ENCODE results near the gene SMG1.
"Not testable (repeated sequence)": the region's sequence is repeated elsewhere in the genome, so short reads cannot be mapped to it uniquely, and the experiment has no call there.

The SMG1 gene

DNA sequence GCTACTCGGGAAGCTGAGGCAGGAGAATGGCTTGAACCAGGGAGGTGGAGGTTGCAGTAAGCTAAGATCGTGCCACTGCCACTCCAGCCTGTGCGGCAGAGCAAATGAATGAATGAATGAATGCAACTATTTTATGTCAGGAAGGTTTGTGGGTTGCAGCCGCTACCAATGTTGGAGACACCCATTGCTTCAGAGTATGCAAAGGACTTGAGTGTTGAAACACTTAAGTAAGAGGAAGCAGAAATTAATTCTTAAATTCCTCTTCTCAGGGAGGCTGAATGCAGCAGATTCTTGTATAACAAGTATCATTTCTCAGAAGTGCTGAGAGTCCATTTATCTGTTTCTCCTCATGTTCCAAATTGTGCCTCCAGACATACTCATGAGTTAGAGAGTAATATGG, 151.6 kb downstream of the SMG1 start:
- DNase-seq (ENCODE audit: low spot score): not testable (repeated sequence)
- in situ Hi-C loops (cut with MboI; ENCODE audit: low pct_unique_long_range_greater_than_20kb, low sequenced_read_pairs, unreplicated experiment): loop anchor here (25.0 kb wide), 1 partner anchor 1487 kb away; no protein-coding TSS in a partner anchor

- in situ Hi-C loops (cut with MboI; ENCODE audit: low pct_unique_long_range_greater_than_20kb, low sequenced_read_pairs, unreplicated experiment); DNase-seq (ENCODE audit: low spot score): not testable (repeated sequence)
These were observed 154.0 kb downstream of the SMG1 start for GRCh38 chr16:18772171-18772570.

DNA sequence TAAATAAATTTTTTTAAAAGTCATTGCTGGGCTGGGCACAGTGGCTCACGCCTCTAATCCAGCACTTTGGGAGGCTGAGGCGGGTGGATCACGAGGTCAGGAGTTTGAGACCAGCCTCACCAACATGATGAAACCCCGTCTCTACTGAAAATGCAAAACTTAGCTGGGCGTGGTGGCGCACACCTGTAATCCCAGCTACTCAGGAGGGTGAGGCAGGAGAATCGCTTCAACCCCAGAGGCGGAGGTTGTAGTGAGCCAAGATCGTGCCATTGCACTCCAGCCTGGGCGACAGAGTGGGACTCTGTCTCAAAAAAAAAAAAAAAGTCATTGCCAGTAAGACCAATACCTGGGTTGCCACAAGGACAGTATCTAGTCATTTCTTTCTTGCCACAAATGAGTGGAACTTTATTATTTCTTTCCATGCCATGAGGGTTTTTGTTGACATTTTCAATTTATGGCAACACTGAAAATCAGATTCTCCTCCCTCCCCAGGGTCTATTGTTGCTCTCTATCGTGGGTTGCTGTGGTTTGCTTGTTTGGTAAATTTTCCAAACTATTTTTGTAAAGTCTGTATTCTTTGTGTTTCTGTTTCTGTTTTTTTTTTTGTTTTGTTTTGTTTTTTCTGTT, 155.8 kb downstream of the SMG1 start:
- in situ Hi-C loops (cut with MboI; ENCODE audit: low pct_unique_long_range_greater_than_20kb, low sequenced_read_pairs, unreplicated experiment); DNase-seq (ENCODE audit: low spot score): not testable (repeated sequence)

GRCh38 chr16:18767217-18767616, 159.0 kb downstream of the SMG1 start:
- in situ Hi-C loops (cut with MboI; ENCODE audit: low pct_unique_long_range_greater_than_20kb, low sequenced_read_pairs, unreplicated experiment): not testable (repeated sequence)

GRCh38 chr16:18762713-18763112, 163.5 kb downstream of the SMG1 start:
- in situ Hi-C loops (cut with MboI; ENCODE audit: low pct_unique_long_range_greater_than_20kb, low sequenced_read_pairs, unreplicated experiment); DNase-seq (ENCODE audit: low spot score): not testable (repeated sequence)

More at GRCh38 chr16:18767217-18767616, 159.0 kb downstream of the SMG1 start:
- DNase-seq (ENCODE audit: low spot score): not testable (repeated sequence)

- DNase-seq (ENCODE audit: low spot score); in situ Hi-C loops (cut with MboI; ENCODE audit: low pct_unique_long_range_greater_than_20kb, low sequenced_read_pairs, unreplicated experiment): not testable (repeated sequence)
- TF ChIP-seq, protein P1, sequence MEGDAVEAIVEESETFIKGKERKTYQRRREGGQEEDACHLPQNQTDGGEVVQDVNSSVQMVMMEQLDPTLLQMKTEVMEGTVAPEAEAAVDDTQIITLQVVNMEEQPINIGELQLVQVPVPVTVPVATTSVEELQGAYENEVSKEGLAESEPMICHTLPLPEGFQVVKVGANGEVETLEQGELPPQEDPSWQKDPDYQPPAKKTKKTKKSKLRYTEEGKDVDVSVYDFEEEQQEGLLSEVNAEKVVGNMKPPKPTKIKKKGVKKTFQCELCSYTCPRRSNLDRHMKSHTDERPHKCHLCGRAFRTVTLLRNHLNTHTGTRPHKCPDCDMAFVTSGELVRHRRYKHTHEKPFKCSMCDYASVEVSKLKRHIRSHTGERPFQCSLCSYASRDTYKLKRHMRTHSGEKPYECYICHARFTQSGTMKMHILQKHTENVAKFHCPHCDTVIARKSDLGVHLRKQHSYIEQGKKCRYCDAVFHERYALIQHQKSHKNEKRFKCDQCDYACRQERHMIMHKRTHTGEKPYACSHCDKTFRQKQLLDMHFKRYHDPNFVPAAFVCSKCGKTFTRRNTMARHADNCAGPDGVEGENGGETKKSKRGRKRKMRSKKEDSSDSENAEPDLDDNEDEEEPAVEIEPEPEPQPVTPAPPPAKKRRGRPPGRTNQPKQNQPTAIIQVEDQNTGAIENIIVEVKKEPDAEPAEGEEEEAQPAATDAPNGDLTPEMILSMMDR (IDR thresholded peaks at IDR 0.05; ENCODE audit: extremely low read depth, insufficient read depth, missing control alignments): peak; percentile 53
These were observed 166.3 kb downstream of the SMG1 start for GRCh38 chr16:18759598-18760520.

DNA sequence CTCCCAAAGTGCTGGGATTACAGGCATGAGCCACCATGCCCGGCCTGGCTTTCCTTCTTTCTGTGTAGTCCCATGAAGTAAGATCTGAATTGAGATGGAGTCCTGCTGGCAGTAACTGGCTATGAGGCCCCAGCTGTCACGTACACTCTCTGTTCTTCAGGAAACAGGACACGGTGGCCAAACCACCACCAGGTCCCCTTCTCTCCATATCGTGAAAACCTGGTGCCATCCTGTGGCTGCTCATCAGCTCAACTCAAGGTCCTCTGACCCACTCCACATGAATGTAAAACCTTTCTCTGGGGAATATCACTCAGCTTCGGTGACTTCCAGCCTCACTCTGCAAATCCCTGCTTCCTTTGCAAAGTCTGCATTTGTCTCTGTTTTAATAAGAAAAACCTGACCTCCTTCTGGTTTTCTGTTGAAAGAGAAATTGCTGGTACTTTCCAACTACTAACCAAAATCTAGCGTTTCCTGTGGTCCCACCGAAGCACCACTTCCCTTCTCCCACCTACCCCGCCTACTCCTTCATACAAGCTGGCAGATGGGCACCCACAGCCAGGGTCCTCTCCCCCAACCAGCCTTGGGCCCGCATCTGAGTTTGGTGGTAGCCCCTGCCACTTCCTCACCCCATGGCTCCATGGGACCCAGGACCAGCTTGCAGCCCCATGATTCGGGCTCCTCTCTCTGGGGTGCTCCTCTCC, 168.1 kb downstream of the SMG1 start:
- DNase-seq (ENCODE audit: low spot score); in situ Hi-C loops (cut with MboI; ENCODE audit: low pct_unique_long_range_greater_than_20kb, low sequenced_read_pairs, unreplicated experiment): not testable (repeated sequence)

DNA sequence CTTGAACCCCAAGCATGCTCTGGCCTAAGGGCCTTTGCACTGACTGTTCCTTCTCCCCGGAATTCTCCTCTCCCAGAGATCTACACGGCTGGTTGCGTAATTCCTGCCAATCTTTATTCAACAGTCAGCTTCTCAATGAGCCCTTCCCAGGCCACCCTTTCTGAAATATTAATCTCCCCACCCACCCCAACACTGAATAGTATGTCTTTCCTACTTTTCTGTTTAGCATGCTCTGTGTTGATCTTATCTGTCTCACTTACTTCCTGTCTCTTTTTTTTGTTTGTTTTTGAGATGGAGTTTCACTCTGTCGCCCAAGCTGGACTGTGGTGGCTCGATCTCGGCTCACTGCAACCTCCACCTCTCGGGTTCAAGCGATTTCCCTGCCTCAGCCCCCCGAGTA, 169.6 kb downstream of the SMG1 start:
- DNase-seq (ENCODE audit: low spot score); in situ Hi-C loops (cut with MboI; ENCODE audit: low pct_unique_long_range_greater_than_20kb, low sequenced_read_pairs, unreplicated experiment): not testable (repeated sequence)

Data from GM13977 (cell line).